Measurements from ENCODE around the gene RBM17.

DNA sequence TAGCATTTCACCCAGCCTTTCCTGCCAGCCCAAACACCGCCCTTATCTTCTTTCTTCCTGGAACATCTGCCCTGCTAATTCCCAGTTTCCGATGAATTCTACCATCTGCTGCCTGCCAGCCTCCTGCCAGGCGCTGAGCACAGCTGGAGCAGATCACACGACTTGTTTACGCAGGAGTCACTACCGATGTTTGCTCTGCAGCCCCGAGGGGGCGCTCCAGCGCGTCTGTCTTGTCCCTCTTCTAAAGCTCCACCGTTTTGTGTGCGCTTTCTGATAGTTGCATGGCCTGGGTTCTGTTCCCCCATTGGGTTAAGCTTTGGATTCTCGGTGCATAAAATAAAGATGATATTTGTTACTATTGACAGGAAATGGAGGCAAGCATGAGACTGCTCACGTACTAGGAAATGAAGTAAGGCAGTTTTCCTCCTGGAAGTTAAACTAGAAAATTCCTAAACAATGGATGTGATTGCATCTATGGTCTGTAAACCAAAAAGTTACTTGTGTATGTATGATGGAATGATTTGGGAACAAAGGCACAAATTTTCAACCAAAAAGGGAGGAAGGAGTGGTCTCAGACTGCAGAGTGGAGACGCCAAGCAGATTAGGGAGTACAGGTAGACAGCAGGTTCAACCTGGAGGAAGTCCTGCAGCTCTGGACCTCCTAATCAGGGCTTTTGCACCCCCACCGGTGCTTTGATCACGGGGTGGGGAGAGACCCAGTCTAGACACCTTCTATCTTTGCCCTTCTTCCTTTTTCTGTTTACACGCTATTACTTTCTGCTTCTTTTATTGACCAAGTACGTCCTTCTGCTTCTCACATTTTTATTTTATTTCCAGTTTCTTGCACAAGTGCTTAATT is 2.2 kb upstream of the RBM17 start:
- TF ChIP-seq RAD21 (IDR thresholded peaks at IDR 0.05) (peak; percentile 83 to 88), CTCF (IDR thresholded peaks at IDR 0.05; ENCODE audit: low read depth, low read length, missing input control) (peak; percentile 73), YY1 (IDR thresholded peaks at IDR 0.05) (peak; percentile 65), TAF1 (conservative IDR thresholded peaks at IDR 0.05) (no peak), JUND (IDR thresholded peaks at IDR 0.05) (no peak), MAX (IDR thresholded peaks at IDR 0.05) (peak; percentile 45), FOXA1 (IDR thresholded peaks at IDR 0.05) (no peak), FOXA2 (IDR thresholded peaks at IDR 0.05) (peak; percentile 70), EGR1 (IDR thresholded peaks at IDR 0.05; ENCODE audit: low read depth in 2 of 2) (no peak), ZBTB33 (IDR thresholded peaks at IDR 0.05) (no peak), GABPA (IDR thresholded peaks at IDR 0.05 in 1 of 2, conservative IDR thresholded peaks at IDR 0.05 in 1 of 2) (no peak)
